CD4-positive, CD25-positive, alpha-beta regulatory T cell (primary cell): ENCODE data around the gene RNF113B. TPM values are rescaled to one million over a fixed set of nuclear protein-coding genes. Genes with fewer than 3 reads are reported as not detected.

Experiments
- ATAC-seq, 2 donors: fragments of 150-1000 bp; cut with Tn5 transposase; one replicate each; pipeline ENCODE4 v1.10.0; 2021; ENCODE audit warnings: low read depth in 2 of 2, moderate number of reproducible peaks in 2 of 2, moderate library complexity in 1 of 2
- DNase-seq, 3 donors: peaks; one replicate each; pipeline versions ENCODE4 v3.0.0 to v3.0.0-alpha.2; 2012 to 2022; ENCODE audit warnings: mixed read lengths in 1 of 3
- H3K27ac ChIP-seq: one replicate; pipeline ENCODE4 v1.7.0; 2013; ENCODE audit warnings: mild to moderate bottlenecking, low read length; ENCODE audit not compliant: insufficient read depth, poor library complexity, severe bottlenecking
- H3K27me3 ChIP-seq: one replicate; pipeline ENCODE4 v1.7.0; 2013; ENCODE audit warnings: low read length; ENCODE audit not compliant: control insufficient read depth, insufficient read depth
- H3K36me3 ChIP-seq: one replicate; pipeline ENCODE4 v1.7.0; 2013; ENCODE audit warnings: mild to moderate bottlenecking, low read length, moderate library complexity; ENCODE audit not compliant: control insufficient read depth, insufficient read depth
- H3K4me1 ChIP-seq: 2 replicates; pipeline ENCODE4 v1.7.0; 2013; ENCODE audit warnings: mild to moderate bottlenecking, low read length; ENCODE audit not compliant: insufficient read depth, control insufficient read depth, poor library complexity, severe bottlenecking
- H3K4me3 ChIP-seq: one replicate; pipeline ENCODE4 v1.7.0; 2013; ENCODE audit warnings: low read depth, mild to moderate bottlenecking, low read length, moderate library complexity
- H3K9me3 ChIP-seq, 2 experiments: 1 replicate in 1 of 2; 2 replicates in 1 of 2; pipeline ENCODE4 v1.7.0; 2013; ENCODE audit warnings: low read length in 2 of 2, mild to moderate bottlenecking in 1 of 2, moderate library complexity in 1 of 2; ENCODE audit not compliant: control insufficient read depth in 2 of 2
- H3K27ac Mint-ChIP-seq, 3 donors: one replicate each; pipeline ENCODE4 v1.8.0; 2020 to 2022; ENCODE audit warnings: mild to moderate bottlenecking in 3 of 3, mixed read lengths in 3 of 3, moderate library complexity in 2 of 3
- H3K27me3 Mint-ChIP-seq: one replicate; pipeline ENCODE4 v1.8.0; 2022; ENCODE audit warnings: mild to moderate bottlenecking, mixed read lengths
- H3K36me3 Mint-ChIP-seq: one replicate; pipeline ENCODE4 v1.8.0; 2020; ENCODE audit warnings: mixed read lengths
- H3K4me1 Mint-ChIP-seq, 4 donors: one replicate each; pipeline ENCODE4 v1.8.0; 2020 to 2022; ENCODE audit warnings: mixed read lengths in 4 of 4, mild to moderate bottlenecking in 1 of 4
- H3K4me3 Mint-ChIP-seq, 4 donors: one replicate each; pipeline ENCODE4 v1.8.0; 2020 to 2022; ENCODE audit warnings: mild to moderate bottlenecking in 4 of 4, mixed read lengths in 4 of 4, moderate library complexity in 3 of 4
- H3K9me3 Mint-ChIP-seq, 7 donors: one replicate each; pipeline ENCODE4 v1.8.0; 2020 to 2022; ENCODE audit warnings: mixed read lengths in 7 of 7, mild to moderate bottlenecking in 3 of 7, moderate library complexity in 2 of 7
- polyA plus RNA-seq, 4 donors: library from polyadenylated mRNA; unstranded; fragments of 300-500 nt; fragmentation: Illumina TruSeq; gene quantifications; one replicate each; pipeline ENCODE4 v1.2.3, GENCODE V29; 2021
- total RNA-seq: library from RNA; stranded (reverse); gene quantifications from one replicate; pipeline ENCODE4 v1.2.3, GENCODE V29; 2022

Gene RNF113B
- total and polyA plus RNA-seq, 5 donors from 2014 or later: not detected

DNA sequence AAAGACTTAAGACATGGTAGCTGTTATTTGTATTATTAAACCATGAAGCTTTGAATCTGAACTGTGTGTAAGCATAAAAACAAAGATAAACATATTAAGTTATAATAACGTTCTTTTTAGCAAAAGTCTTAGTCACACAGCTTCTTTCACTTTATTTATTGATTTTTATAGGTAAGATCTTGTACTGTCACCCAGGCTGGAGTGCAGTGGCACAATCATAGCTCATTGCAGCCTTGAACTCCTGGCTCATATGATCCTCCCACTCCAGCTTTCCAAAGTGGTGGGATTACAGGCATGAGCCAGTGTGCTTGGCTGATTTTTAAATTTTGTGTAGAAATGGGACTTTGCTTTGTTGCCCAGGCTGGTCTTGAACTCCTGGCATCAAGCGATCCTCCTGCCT is 20.8 kb downstream of the RNF113B start:
- Mint-ChIP-seq H3K4me1 (no peaks in the 10 kb centered on the region), H3K4me3 (no peak overlapping the region), H3K9me3 (peaks cover 0 to 3% (median 0%) of the 10 kb centered on the region in 7 donors), H3K27ac (peak overlapping the region in 1 of 3 donors; percentile 43), H3K36me3 (no peaks in the 10 kb centered on the region), H3K27me3 (peaks cover 12% of the 10 kb centered on the region)
- no peaks in the 10 kb centered on the region for H3K4me1 ChIP-seq
- no peak overlapping the region for H3K27ac ChIP-seq
- no peaks in the 10 kb centered on the region for H3K36me3 ChIP-seq
- ATAC-seq (no peak), DNase-seq (no peak)
- peaks cover 2% of the 10 kb centered on the region for H3K27me3 ChIP-seq
- no peaks in the 10 kb centered on the region for H3K9me3 ChIP-seq
- no peak overlapping the region for H3K4me3 ChIP-seq

GRCh38 chr13:98155475-98156109 is 21.5 kb downstream of the RNF113B start:
- Histone ChIP-seq H3K4me1 (no peaks in the 10 kb centered on the region), H3K27me3 (peaks cover 2% of the 10 kb centered on the region), H3K9me3 (no peaks in the 10 kb centered on the region), H3K36me3 (no peaks in the 10 kb centered on the region), H3K4me3 (no peak overlapping the region), H3K27ac (no peak overlapping the region)
- DNase-seq (no peak), ATAC-seq (no peak)
- H3K27ac Mint-ChIP-seq: no peak overlapping the region
- no peaks in the 10 kb centered on the region for H3K4me1 Mint-ChIP-seq
- no peak overlapping the region for H3K4me3 Mint-ChIP-seq
- peaks cover 0 to 3% (median 0%) of the 10 kb centered on the region in 7 donors for H3K9me3 Mint-ChIP-seq
- peaks cover 12% of the 10 kb centered on the region for H3K27me3 Mint-ChIP-seq
- H3K36me3 Mint-ChIP-seq: no peaks in the 10 kb centered on the region

GRCh38 chr13:98150832-98151479 is 26.1 kb downstream of the RNF113B start:
- no peaks in the 10 kb centered on the region for H3K4me1 Mint-ChIP-seq
- H3K9me3 Mint-ChIP-seq: peaks cover 0 to 1% (median 0%) of the 10 kb centered on the region in 7 donors
- no peak overlapping the region for H3K27ac Mint-ChIP-seq
- Histone ChIP-seq H3K9me3 (no peaks in the 10 kb centered on the region), H3K4me1 (no peaks in the 10 kb centered on the region), H3K4me3 (no peak overlapping the region), H3K36me3 (no peaks in the 10 kb centered on the region), H3K27me3 (peaks cover 2% of the 10 kb centered on the region), H3K27ac (no peak overlapping the region)
- peaks cover 29% of the 10 kb centered on the region for H3K27me3 Mint-ChIP-seq
- no peaks in the 10 kb centered on the region for H3K36me3 Mint-ChIP-seq
- no peak overlapping the region for H3K4me3 Mint-ChIP-seq
- DNase-seq (no peak), ATAC-seq (no peak)

DNA sequence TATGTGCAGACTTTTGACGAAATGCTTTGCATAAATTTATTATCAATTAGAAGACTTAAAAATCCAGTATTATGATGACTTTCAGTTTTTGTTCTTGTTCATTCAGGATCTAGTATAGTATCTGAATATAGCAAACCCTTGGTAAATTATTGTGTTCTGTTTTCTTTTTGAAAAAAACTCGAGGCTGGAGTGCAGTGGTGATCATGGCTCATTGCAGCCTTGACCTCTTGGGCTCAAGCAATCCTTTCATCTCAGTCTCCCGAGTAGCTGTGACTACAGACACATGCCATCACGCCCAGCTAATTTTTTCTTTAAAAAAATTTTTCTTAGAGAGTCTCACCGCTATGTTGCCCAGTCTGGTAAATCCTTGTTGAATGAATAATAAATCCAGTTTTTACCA is 29.5 kb downstream of the RNF113B start:
- no peaks in the 10 kb centered on the region for H3K36me3 Mint-ChIP-seq
- H3K27ac ChIP-seq: no peak overlapping the region
- H3K27me3 ChIP-seq: peaks cover 6% of the 10 kb centered on the region
- no peaks in the 10 kb centered on the region for H3K9me3 ChIP-seq
- no peak for ATAC-seq
- H3K4me3 Mint-ChIP-seq: no peak overlapping the region
- no peak overlapping the region for H3K4me3 ChIP-seq
- H3K36me3 ChIP-seq: no peaks in the 10 kb centered on the region
- no peak overlapping the region for H3K27ac Mint-ChIP-seq
- no peak for DNase-seq
- H3K4me1 ChIP-seq: peaks cover 2% of the 10 kb centered on the region
- H3K27me3 Mint-ChIP-seq: peaks cover 51% of the 10 kb centered on the region
- peaks cover 0 to 13% (median 0%) of the 10 kb centered on the region in 4 donors for H3K4me1 Mint-ChIP-seq
- peaks cover 0 to 2% (median 0%) of the 10 kb centered on the region in 7 donors for H3K9me3 Mint-ChIP-seq

DNA sequence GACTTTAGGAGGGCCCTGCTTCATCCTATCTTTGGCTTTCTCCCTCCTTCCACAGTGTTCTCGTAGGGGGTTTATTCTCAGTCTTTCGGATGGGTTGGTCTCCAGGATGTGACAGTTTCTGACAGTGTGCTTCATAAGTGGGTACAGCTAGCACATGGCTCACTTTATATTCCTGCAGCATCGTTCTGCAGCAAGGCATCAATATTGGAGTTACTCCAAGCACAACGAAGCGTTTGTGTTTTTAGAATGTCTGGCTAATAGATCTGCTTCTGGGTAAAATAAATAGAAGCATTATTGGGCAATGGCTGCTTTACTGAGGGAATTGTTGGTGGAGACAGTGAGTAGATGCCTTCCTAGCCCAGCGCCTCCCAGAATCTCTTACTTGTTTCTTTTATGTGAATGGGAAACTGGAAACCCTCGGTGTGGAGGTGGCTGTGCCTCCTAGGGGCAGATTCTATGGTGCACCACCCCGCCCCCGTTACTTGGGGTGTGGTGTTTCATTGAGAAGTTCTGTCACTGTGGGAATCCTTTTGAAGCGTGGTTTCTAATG is 32.2 kb downstream of the RNF113B start:
- peaks cover 0 to 3% (median 0%) of the 10 kb centered on the region in 7 donors for H3K9me3 Mint-ChIP-seq
- peaks cover 0 to 22% (median 0%) of the 10 kb centered on the region in 4 donors for H3K4me1 Mint-ChIP-seq
- H3K27me3 Mint-ChIP-seq: peaks cover 65% of the 10 kb centered on the region
- Histone ChIP-seq H3K36me3 (no peaks in the 10 kb centered on the region), H3K27ac (no peak overlapping the region), H3K9me3 (no peaks in the 10 kb centered on the region), H3K4me3 (no peak overlapping the region), H3K27me3 (peaks cover 14% of the 10 kb centered on the region), H3K4me1 (peaks cover 8% of the 10 kb centered on the region)
- peak overlapping the region in 1 of 3 donors; percentile 56 for H3K27ac Mint-ChIP-seq
- DNase-seq: no peak
- H3K4me3 Mint-ChIP-seq: peak overlapping the region; percentile 6 to 73 (median 32)
- ATAC-seq: no peak
- H3K36me3 Mint-ChIP-seq: no peaks in the 10 kb centered on the region

DNA sequence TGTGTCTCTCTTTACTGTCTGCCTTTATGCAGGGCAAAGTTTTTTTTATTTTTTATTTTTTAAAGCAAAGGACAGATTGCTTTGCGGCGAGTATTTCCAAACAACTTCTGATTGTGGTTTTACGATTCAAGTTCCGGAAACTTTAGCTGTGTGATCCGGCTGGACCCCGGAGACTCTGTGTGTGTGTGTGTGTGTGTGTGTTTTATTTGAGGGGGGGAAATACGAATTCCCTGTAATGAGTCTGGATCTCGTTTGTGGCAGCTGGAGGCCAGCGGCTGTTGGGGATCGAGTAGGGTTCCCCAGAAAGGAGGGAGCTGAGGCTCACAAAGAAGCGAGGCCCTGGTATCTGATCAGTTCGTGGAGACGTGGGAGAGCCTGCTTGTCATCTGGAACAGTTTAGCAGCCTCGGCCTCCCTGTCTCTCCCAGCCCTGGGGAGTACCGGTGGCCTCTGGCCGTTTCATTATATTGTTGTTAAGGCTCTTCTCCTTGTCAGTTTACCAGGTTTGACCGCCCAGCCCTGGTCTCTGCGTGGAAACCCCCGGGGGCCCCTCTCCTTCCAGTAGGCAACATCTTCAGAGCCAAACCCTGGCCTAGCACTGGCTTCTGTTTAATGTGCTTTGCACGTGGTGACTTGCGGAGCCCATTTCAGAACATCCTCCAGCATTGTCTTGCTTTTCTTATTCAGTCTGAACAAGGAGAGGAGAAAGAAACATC is 32.9 kb downstream of the RNF113B start:
- no peak for ATAC-seq
- Histone ChIP-seq H3K27me3 (peaks cover 16% of the 10 kb centered on the region), H3K4me1 (peaks cover 8% of the 10 kb centered on the region), H3K4me3 (no peak overlapping the region), H3K27ac (no peak overlapping the region), H3K9me3 (no peaks in the 10 kb centered on the region), H3K36me3 (no peaks in the 10 kb centered on the region)
- Mint-ChIP-seq H3K36me3 (no peaks in the 10 kb centered on the region), H3K4me3 (peak overlapping the region in 3 of 4 donors; percentile 65 to 73 (median 73)), H3K4me1 (peaks cover 0 to 22% (median 0%) of the 10 kb centered on the region in 4 donors), H3K27ac (no peak overlapping the region), H3K9me3 (peaks cover 0 to 3% (median 0%) of the 10 kb centered on the region in 7 donors), H3K27me3 (peaks cover 71% of the 10 kb centered on the region)
- DNase-seq: no peak

DNA sequence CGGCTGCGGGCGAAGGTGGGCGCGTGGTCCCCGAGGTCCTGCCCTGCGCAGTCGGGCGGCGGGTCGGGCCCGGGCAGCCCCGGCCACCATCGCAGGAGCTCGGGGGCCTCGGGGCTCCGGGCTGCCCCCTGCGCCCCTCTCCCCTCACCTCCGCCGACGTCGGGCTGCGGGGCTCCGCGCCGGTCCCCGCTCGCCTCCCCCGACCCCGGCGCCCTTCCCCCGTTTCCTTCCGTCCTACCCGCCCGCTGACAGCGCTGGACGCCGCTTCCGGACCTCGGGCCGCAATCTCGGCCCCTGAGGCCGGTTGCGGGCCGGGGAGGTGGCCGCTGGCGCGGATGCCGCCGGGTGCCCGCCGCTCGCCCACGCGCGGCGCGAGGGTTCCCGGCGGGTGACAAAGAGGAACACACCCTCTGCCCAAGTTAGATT is 33.5 kb downstream of the RNF113B start:
- no peaks in the 10 kb centered on the region for H3K9me3 ChIP-seq
- ATAC-seq (no peak), DNase-seq (no peak)
- H3K9me3 Mint-ChIP-seq: peaks cover 0 to 3% (median 0%) of the 10 kb centered on the region in 7 donors
- peak overlapping the region in 3 of 4 donors; percentile 65 to 73 (median 73) for H3K4me3 Mint-ChIP-seq
- peaks cover 0 to 22% (median 0%) of the 10 kb centered on the region in 4 donors for H3K4me1 Mint-ChIP-seq
- H3K36me3 ChIP-seq: no peaks in the 10 kb centered on the region
- peaks cover 8% of the 10 kb centered on the region for H3K4me1 ChIP-seq
- peaks cover 73% of the 10 kb centered on the region for H3K27me3 Mint-ChIP-seq
- no peak overlapping the region for H3K4me3 ChIP-seq
- H3K27me3 ChIP-seq: peaks cover 17% of the 10 kb centered on the region
- no peaks in the 10 kb centered on the region for H3K36me3 Mint-ChIP-seq
- H3K27ac Mint-ChIP-seq: no peak overlapping the region
- H3K27ac ChIP-seq: no peak overlapping the region
